GM19372 (cell line): ENCODE data around the gene ZFP62.
"Not testable (repeated sequence)": the region's sequence is repeated elsewhere in the genome, so short reads cannot be mapped to it uniquely, and the experiment has no call there.

ENCODE experiments used
- ATAC-seq: cut with Tn5 transposase; IDR thresholded peaks from one replicate; pipeline ENCODE4 v1.9.1; 2021; ENCODE audit warnings: mild to moderate bottlenecking, low read depth, moderate library complexity; ENCODE audit not compliant: unreplicated experiment

The ZFP62 gene

DNA sequence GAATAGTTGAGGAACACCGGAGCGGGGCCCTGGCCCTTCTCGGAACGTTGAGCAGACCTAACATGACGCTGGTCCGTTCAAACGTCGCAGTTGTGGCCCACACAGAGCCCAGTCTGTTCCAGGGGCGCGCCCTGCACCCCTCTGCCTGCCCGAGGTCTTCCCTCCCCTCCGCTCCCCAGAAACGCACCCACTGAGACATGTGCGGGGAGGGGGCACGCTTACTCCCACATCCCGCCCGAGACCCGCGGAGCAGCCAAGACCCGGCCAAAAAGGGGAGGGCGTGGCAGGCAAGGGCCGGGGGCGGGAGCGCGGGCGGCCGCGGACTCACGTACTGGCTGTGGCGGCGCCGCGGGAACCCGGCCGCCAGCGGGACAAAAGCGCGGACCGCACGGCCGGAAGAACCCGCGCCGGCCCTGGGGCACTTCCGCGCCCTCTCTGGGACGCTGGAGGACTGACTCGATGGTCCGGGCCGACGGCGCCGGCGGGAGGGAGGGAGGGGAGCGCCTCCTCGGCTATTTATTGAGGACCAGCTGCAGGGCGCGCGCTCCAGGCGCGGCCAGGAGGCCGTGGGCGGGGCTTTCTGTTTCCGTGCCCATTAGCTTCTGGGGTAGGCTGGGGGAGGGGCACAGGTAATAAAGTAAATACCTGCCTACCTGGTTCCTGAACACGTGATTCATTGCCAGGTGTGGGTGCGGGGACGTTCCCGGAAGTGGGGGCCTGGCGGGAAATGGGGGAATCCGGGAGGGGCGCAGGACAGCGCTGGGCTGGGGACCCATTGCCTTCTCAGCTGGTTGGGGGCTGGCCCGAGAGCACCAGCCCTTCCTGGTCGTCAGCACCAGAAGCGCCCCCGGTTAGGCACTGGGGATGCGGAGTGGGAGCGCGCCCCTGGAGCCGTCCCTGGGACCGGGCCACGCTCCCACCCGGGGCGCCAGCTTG, at the start of gene ZFP62:
ZFP62 (minus strand) TSS at position 390 of the 936 bp plus-strand sequence; CDS start at position 333, 57 bp downstream.
- peak; percentile 85 for ATAC-seq

- no peak for ATAC-seq
Measured at GRCh38 chr5:180910735-180911134, 49.7 kb upstream of the ZFP62 start.

- no peak for ATAC-seq
Measured at GRCh38 chr5:180910182-180910581, 49.1 kb upstream of the ZFP62 start.

DNA sequence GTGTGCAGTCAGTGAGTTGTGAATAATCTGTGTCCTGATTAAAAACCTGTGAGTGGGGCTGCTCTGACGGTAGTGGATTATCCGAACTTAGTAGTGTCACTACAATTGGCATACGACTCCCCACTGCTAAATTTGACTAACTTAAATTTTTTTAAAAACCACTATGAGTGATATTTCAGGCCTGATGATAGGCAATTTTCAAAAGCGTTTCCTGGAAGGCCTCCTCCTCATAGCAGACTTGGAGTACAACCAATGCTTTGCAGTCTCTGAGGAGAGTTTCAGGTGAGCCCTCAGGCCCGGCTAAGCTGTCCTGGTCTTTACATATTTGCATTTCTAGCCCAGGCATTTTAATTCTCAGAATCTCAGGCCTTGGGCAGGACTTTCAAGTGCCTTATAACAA, 48.7 kb upstream of the ZFP62 start:
- no peak for ATAC-seq

DNA sequence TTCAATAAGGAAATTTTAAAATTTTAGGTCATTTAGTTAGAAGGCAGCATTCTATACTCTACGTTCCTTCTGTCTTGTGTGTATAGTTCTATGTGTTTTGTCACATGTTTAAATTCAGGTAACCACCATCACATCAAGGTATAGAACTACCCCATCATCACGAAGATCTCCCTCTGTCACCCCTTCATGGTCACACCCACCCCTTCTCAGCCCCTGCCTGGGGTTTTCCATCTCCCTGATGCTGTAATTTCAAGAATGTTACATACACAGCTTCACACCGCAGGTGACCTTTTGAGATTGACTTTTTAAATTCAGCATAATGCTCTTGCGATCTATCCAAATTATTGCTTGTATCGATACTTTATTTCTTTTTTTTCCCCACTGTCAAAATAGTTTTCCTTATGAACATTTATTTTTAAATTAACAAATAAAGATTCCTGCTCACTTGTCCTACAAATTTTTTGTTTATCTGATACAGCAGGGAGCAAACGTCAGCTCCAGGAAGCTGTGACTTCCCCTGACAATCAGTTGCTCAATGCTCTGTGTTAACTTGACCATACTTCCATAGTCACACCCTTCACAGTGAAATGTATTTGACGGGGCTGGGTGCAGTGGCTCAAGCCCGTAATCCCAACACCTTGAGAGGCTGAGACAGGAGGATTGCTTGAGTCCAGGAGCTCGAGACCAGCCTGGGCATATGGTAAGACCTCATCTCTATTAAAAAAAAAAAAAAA, 48.1 kb upstream of the ZFP62 start:
- ATAC-seq, result no peak

DNA sequence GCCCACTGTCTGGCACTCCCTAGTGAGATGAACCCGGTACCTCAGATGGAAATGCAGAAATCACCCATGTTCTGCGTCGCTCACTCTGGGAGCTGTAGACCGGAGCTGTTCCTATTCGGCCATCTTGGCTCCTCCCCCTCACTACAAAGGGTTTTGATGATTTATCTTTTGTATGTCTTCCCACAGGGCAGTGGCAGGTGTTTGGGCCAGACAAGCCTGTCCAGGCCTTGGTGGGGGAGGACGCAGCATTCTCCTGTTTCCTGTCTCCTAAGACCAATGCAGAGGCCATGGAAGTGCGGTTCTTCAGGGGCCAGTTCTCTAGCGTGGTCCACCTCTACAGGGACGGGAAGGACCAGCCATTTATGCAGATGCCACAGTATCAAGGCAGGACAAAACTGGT, 47.3 kb upstream of the ZFP62 start:
- ATAC-seq, result no peak

GRCh38 chr5:180901319-180902009, 40.4 kb upstream of the ZFP62 start:
- ATAC-seq, result no peak

DNA sequence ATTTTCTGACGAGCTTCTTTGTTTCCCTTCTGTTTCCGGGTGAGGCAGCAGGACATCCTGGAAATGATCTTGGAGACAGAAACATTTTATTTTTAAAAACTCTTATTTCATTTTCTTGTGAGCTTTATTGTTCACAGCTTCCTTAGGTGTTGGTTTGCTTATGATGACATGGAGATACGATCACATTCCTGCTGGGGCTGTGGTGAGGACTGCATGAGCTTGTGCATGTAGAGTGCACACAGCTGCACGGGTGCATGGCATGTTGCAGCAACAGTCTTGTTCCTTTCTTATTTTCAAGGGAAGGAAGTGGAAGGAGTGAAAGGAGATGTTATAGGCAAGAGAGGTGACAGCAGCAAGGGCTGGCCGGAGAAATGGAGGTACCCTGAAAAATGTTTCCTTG, 39.1 kb upstream of the ZFP62 start:
- no peak for ATAC-seq

DNA sequence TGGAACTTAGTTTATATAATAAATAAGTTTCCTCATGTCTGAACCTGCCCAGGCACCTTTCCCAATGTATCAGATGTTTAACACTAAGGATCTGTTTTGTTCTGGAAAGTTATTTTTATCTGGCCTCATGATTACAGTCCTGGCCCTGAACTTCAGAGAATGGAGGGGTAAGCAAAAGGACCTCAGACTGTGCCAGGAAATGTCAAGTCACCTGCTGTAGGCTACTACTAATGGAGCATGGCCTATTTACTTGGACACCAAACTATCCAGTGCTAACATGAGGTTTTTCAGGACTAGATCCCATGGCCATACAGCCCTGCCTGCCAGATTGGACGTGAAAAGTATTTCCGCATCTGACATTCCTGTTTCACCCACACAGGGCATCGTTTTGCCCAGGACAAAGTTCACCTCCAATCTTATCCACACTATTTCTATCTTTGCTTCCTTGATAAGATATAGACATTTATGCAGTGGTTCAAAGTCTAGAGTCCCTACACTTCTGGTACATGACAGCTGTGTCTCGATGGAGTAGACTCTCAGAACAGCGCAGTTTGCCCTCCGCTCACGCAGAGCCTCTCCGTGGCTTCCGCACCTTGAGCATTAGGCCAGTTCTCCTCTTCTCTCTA, 37.7 kb upstream of the ZFP62 start, which contains the start of gene BTNL8:
BTNL8 (plus strand) TSS at position 539 of the 626 bp plus-strand sequence. CDS start 152 bp downstream, outside the sequence.
- no peak for ATAC-seq

- not testable (repeated sequence) for ATAC-seq
Measured at GRCh38 chr5:180895330-180895729, 34.3 kb upstream of the ZFP62 start.

GRCh38 chr5:180889381-180889780, 28.3 kb upstream of the ZFP62 start:
- no peak for ATAC-seq

DNA sequence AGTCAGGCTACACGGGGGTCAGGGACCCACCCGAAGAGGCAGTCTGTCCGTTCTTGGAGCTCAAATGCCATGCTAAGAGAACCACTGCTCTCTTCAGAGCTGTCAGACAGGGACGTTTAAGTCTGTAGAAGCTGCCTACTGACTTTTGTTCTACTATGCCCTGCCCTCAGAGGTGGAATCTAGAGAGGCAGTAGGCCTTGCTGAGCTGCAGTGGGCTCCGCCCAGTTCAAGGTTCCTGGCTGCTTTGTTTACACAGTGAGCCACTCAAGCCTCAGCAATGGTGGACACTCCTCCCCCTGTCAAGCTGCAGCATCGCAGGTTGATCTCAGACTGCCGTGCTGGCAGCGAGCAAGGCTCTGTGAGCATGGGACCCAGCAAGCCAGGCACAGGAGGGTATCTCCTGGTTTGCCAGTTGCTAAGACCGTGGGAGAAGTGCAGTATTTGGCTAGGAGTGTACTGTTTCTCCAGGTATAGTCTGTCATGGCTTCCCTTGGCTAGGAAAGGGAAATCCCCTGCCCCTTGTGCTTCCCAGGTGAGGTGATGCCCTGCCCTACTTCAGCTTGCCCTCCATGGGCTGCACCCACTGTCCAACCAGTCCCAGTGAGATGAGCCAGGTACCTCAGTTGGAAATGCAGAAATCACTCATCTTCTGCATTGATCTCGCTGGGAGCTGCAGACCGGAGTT, 24.9 kb upstream of the ZFP62 start:
- ATAC-seq, result not testable (repeated sequence)

DNA sequence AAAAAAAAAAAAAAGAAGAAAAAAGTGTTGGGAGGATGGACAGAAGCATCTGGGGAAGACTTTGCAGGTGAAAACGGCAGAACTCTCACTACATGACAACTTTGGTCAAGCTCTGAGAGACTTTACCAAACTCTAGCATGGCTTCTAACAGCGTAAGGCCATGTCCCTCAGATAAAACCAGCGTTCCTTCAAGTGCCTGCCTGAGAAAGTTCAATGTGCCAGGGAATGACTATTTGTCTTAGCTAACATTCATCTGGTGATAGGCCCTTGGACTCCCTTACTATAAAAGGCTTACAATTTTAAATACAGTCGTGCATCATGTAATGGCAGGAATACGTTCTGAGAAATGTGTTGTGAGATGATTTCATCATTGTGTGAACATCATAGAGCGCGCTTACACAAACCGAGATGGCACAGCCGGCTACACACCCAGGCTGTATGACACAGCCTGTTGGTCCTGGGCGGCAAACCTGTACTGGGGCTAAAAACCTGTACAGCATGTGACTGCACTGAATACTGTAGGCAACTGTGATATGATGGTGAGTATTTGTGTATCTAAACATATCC, 14.9 kb upstream of the ZFP62 start:
- ATAC-seq, result no peak

- no peak for ATAC-seq
Measured at GRCh38 chr5:180874804-180875582, 13.9 kb upstream of the ZFP62 start.

- ATAC-seq, result no peak
Measured at GRCh38 chr5:180873615-180874520, 12.8 kb upstream of the ZFP62 start.

DNA sequence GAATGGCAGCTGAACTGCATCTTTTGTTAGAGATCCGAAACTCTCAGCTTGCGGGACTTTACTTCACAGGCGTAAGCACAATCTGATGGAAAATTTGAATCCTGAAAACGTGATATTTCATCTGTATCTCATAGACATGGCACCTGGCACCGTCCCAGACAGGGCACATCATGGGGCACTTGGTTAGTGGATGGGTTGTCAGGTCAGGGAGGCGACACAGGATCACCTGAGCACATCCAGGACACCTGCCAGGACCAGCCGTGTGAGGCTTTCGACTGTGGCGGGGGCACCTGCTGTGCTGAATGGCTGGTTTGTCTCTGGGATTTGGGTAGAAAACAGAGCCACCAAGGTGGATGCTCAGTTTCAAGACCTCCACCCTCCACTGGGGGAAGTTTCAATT, 11.3 kb upstream of the ZFP62 start:
- ATAC-seq, result no peak

- ATAC-seq, result no peak
Measured at GRCh38 chr5:180870276-180871068, 9.4 kb upstream of the ZFP62 start.
